NCI-H345 (cell line): ENCODE results near the gene FKTN.
"Not testable (repeated sequence)": the region's sequence is repeated elsewhere in the genome, so short reads cannot be mapped to it uniquely, and the experiment has no call there.

Experiments used
- DNase-seq: peaks from one replicate; lab custom pipeline; 2025; lab: John Stamatoyannopoulos, UW

The FKTN gene

DNA sequence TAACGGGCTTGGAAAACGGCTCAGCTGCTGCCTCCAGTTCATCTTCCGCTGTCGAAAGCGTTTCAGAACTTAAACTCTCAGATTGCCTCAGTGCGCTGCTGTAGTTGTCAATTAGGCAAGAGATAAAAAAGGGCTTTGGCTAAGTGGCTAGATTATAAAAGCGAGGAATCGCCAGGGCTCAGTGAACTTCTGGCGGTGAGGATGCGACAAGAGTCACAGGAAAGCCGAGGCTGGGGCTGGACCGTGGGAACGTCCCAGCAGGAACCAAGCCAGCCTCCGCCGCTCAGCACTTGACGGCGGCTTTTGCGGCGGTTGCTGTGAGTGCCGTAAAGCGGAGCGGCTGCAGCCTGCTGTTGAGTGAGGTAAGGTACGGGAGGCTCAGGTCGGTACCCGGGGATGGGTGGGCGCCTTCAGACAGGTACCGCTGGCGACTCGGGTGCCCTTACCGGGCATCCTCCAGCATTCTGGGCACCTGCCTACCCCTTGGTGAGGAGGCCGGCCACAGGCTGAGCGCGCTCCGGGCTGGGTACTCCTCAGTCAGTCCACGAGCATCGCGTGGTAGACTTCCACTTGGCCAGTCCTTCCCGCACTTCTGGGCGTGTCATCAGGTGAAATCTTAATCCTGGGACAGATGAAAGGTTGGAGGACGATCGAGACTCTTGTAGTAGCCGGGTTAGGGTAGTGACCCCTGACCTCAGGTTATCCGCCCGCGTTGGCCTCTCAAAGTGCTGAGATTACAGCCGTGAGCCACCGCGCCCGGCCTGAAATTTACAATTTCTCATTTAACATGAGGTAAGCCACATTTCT, at the start of gene FKTN:
FKTN (plus strand) TSS at position 328 of the 807 bp plus-strand sequence. CDS start 16,902 bp downstream, outside the sequence.
- peak; percentile 91 for DNase-seq

DNA sequence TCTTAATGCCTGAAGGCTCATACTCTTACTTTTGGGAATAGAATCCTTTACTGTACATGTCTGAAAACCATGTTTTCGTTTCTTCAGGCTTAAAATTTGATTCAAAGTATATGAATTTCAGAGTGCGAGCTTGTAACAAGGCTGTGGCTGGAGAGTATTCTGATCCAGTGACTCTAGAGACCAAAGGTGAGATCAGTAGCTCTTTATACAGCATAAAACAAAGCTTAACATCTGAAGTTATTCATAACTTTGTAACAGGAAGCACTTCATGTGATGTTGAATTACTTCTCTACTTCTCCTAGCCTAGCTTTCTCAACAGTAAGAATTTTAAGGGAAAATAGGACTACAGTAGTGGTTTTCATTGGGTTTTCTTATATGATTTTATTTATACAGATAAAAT, 49.4 kb upstream of the FKTN start:
- no peak for DNase-seq

DNA sequence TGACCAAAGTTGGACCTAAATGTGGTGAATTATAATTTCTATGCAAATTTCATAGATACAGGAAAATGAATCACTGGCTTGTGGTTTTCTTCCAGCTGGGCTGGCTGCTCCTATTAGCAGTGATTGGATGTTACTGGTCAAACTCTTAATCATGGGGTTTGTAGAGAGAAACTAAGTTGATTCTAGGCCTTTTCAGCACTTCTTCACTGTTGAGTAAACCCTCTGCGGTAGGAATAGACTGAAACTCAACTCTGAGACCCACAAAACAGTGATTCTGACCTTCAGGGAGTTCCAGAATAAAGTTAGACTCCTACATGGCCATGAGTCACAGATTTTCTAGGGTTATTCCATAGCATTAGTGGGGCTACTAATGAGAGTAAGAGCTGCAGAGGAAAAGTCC, 47.9 kb upstream of the FKTN start:
- DNase-seq = no peak

DNA sequence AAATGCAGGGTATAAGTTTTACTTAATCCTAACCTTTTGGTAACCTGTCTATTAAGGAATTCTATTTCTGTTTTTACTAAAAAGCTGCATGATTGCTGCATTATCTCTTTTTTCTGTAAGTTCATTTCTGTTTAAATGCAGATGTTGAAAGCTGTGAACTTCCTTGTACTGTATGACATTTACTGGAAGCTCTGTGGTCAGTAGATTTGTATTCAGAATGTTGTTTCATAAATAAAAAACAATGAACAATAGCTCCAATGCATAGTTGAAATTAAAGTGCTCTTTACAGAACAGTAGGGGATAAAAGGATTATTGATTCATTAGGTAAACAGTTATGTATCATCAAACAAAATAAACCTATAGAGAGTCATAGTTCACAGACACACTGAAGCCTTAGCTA, 46.5 kb upstream of the FKTN start:
- no peak for DNase-seq

DNA sequence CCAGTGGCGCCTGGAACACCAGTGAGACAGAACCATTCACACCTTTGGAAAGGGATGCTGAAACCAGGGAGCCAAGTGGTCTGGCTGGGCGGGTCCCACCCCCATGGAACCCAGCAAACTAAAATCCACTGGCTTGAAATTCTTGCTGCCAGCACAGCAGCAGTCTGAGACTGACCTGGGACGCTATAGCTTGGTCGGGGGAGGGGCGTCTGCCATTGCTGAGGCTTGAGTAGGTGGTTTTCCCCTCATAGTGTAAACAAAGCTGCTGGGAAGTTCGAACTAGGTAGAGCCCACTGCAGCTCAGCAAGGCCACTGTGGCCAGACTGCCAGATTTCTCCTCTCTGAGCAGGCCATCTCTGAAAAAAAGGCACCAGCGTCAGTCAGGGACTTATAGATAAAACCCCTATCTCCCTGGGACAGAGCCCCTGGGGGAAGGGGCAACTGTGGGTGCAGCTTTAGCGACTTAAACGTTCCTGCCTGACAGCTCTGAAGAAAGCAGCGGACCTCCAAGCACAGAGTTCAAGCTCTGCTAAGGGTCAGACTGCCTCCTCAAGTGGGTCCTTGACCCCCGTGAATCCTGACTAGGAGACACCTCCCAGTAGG, 42.0 kb upstream of the FKTN start:
- DNase-seq = no peak

DNA sequence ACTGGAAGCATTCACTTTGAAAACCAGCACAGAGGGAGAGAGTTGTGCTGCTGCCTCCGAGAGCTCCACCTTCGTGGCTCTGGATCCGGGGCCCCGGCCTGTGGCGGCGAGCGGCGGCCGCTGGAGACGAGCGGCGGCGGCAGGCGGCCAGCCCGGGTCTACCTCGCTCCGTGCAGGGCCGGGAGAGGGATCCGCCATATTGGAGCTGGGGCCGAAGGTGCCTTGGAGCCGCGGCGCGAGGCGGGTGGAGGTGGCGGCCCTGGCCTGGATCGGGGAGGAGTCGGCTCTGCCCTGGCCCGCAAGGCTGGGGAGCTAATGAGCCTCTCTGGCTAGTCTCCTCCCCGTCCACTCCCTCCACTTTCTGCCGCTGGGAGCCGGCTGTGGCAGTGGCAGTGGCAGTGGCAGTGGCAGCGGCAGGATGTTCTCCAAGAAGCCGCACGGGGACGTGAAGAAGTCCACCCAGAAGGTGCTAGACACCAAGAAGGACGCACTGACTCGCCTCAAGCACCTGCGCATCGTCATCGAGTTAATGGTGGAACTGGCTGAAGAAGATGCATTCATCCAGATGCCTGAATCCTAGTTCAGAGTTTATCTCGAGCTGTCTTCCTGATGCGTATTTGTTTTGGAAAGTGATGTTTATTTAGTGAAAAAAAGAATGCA, 38.1 kb upstream of the FKTN start:
- DNase-seq = not testable (repeated sequence)

DNA sequence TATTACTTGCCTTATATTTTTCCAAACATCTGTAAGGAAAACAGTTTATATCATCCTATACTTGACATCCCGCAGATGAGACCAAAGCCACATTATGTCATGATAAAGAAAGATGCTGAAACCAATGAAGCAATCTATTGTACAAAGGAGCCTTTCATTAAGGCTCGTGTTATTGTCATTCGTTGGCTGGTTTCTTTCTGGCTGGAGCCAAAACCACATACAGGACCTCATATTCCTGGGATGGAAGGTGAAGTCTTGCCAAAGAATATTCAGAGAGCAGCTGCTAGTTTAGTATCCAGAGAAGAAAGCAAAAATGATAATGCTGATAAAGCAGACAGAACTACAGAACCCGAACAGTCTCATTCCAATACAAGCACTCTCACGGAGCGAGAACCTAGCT, 36.9 kb upstream of the FKTN start:
- DNase-seq = not testable (repeated sequence)

DNA sequence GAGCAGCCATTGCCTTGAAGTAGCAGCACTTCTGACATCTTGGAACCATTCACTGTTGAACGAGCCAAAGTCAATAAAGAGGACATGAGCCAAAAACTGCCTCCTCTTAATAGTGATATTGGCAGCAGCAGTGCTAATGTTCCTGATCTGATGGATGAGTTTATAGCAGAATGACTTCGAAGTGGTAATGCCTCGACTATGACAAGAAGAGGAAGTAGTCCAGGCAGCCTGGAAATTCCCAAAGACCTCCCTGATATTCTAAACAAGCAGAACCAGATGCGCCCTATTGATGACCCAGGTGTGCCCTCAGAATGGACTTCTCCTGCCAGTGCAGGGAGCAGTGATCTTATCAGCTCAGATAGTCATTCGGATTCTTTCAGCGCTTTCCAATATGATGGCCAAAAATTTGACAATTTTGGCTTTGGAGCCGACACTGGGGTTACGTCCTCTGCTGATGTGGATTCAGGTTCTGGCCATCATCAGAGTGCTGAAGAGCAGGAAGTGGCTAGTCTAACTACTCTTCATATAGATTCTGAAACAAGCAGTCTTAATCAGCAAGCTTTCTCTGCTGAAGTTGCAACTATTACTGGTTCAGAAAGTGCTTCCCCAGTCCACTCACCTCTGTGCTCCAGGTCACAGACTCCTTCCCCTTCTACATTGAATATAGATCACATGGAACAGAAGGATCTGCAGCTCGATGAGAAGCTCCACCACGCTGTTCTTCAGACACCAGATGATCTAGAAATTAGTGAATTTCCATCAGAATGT, 35.1 kb upstream of the FKTN start:
- not testable (repeated sequence) for DNase-seq

DNA sequence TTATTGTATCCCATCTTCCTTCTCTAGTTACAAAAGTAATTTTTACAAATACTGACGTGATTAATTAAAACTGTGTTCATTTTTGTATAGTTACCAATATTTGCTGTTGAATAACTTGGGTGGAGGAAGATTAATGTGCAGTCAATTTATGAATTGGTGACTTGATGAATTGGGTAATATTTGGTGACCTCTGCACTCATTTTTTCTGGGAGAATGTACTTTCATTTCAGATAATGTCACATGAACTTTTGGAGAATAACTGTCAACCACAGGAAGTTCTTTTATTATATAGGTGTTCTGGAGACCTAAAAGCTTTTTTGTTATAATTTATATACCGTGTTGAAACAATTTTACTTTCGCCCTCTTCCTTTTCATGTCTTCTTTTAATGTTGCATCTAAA, 26.4 kb upstream of the FKTN start:
- DNase-seq = no peak

DNA sequence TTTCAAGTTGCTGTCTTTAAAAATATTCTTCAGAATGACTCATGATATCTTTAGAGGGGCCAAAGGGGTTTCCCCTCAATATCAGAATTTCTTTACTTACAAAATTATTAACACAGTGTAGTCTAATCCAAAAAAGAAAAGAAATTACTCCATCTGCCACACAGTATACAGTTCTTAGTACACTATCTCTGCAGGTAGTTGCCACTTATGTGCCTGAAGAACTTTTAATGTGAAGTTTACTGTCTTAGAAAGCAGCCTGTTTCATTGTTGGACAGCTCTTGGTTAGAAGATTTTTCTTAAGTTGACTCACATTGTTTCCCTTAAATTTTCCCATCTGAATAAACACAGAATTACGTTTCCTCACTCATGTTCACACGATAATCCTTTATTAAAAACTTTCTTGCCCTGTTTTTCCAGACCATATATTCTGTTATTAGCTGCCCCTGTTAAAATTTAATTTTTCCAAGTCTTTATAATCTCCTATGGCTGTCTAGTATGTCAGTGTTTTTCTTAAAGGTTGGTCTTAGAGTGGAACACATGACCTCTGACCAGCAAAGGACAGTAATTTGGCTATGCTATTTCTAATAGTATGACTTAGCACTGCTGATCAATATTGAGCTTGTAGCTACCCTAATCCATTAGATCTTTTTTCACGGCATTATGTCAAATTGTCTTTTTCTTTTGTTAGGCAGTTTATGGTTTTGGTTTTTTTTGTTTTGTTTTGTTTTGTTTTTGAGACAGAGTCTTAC, 21.8 kb upstream of the FKTN start:
- no peak for DNase-seq

DNA sequence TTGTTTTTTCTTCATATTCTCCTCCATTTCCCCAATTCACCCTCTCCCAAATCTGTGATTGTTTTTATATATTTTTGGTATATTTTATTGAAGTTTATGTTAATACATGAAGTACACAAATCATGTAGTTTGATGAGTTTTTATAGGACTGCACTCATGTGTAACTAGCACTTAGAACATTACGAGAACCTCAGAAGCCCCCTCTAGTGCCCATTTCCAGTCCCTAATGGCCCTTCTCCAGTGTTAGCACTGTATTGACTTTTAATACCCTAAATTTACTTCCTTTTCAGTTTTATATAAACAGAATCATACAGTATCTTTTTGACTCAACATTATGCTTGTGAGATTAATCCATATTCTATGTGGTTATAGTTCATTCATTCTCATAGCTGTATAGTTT, 18.5 kb upstream of the FKTN start:
- no peak for DNase-seq

DNA sequence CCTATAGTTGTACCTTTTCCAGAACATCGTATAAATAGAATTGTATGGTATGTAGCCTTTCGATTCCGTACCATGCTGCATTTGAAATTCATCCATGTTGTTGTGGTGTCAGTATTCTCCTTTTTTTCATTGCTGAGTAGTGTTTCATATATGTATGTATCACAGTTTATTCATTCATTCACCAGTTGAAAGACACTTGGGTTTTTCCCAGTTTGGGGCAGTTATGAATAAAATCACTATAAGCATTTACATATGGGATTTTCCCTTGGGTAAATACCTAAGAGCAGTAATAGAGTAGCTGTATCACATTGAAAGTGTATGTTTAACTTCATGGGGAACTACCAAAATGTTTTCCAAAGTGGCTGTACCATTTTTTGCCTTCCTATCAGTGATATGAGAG, 16.1 kb upstream of the FKTN start:
- DNase-seq = no peak

DNA sequence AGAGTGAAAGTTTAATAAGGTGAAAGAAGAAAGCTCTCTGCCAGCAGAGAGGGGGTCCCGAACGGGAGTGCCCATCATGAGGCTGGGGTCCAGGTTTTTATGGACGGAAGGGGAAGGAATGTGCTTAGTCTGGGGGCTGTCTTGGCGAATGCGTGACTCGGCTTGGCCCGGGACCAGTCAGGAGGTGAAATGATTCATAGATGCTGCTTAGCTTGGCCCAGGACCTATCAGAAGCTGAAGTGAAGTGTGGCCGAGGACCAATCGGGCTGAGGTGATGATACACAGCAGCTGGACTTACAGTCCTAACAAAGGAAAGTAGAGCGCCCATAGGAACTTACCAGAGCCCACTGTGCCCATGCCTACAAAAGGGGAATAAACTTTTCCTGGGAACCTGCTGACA, 3.9 kb upstream of the FKTN start:
- no peak for DNase-seq

DNA sequence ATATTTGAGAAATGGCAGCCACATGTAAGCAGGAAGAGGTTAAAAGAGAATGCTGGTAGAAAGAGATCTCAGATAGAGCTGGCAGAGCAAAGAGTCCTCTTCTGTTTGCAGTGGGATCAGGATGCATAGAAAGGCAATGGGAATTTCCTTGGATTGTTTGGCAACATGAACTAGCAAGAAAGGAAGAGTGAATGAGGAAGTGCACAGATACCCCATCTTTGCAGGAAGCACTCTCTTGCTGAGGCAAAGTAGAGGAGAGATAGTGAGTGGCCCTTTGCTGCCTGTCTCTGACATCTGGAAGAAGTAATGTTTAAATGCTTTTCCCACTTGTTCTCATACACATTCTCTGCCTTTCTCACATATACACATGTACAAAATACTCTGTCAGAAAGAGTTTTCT, 14.5 kb downstream of the FKTN start:
- no peak for DNase-seq

DNA sequence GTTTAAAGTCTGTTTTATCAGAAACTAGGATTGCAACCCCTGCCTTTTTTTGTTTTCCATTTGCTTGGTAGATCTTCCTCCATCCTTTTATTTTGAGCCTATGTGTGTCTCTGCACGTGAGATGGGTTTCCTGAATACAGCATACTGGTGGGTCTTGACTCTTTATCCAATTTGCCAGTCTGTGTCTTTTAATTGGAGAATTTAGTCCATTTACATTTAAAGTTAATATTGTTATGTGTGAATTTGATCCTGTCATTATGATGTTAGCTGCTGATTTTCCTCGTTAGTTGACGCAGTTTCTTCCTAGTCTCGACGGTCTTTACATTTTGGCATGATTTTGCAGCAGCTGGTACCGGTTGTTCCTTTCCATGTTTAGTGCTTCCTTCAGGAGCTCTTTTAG, 22.0 kb downstream of the FKTN start:
- DNase-seq = not testable (repeated sequence)

DNA sequence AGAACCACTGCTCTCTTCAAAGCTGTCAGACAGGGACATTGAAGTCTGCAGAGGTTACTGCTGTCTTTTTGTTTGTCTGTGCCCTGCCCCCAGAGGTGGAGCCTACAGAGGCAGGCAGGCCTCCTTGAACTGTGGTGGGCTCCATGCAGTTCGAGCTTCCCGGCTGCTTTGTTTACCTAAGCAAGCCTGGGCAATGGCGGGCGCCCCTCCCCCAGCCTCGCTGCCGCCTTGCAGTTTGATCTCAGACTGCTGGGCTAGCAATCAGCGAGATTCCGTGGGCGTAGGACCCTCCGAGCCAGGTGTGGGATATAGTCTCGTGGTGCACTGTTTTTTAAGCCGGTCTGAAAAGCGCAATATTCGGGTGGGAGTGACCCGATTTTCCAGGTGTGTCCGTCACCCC, 23.6 kb downstream of the FKTN start:
- not testable (repeated sequence) for DNase-seq

DNA sequence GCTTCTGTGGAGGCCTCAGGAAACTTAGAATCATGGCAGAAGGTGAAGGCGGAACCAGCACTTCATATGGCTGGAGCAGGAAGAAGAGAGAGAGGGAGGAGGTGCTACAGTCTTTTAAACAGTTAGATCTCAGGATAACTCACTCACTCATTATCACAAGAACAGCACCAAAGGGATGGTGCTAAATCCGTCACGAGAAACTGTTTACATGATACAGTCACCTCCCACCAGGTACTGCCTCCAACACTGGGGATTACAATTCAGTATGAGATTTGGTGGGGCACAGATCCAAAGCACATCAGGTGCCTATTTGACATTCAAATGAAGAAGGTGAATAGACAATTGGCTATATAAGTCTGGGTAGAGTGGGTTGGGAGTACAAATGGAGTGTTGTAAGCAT, 35.2 kb downstream of the FKTN start:
- no peak for DNase-seq

DNA sequence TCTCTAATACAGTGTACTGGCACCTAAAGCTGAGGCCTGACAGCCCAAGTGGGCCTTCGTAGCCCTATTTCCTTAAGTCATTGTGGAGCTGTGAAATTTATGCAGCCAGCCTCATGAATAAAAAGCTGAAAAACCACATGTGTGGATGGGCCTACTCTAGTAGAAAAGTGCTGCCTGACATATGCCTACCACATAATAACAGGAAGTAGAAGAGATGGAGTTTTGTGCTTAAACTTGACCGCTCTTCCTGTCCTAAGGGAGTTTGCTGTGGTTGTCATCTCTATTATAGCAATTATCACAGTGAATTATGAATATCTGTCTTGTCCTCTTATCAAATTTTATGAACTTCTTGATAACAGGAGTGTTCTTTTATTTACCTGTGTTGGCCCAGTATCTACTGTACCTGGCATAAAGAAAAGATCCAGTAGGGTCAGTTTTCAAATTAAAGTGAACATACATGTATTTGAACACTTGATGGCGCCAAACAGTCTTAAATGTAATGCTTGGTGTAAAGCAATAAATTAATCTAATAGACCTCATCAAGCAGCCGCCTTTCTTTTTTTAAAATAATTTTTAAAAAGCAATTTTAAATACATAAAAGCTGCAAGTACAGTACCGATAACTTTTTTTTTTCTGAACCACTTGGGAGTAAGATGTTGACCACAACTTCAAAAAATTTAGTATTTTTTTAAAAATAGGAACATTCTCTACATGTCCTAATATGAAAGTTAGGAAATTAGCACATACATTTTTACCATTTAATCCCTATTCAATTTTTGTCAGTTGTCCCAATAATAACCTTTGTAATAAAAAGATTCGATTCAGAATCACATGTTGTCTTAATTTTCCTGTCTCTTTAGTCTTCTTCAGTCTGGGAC, 51.0 kb downstream of the FKTN start:
- DNase-seq = peak; percentile 67

DNA sequence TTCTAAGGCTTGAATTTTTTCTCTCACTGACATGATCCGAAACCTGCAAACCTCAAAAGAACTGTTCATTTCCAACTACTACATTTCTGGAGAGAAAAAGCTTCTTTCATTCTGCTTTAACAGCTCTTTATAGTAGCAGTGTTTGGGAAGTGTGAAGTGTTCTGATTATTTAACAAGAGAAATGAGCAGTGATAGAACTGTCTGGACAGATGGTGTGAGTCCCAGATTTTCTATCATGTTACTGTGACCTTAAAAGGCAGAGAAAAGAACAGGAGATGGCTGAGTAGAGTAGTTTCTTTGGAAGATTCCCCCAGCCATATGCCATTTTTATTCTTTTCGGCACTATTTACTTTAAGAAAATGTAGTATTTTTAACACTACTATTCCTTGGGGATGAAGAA, 63.1 kb downstream of the FKTN start:
- DNase-seq = no peak

DNA sequence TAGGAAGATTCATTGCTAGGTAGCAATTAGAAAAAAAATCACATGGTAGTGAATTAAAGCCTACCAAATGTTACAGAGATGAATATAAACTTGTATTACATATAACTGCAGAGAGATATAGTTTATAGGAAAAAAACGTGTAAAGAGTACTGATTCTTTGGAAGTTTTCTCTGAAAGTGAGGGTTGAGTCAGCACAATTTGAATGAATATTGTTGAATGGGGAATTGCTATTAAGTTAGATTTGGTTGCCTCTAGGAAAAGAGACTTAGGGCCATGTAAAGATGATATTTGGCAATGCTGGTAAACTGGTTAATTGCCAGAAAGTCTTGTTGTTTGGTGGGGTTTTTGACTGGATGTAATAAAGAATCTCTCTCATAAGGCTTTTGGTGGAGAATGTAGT, 67.2 kb downstream of the FKTN start:
- no peak for DNase-seq

DNA sequence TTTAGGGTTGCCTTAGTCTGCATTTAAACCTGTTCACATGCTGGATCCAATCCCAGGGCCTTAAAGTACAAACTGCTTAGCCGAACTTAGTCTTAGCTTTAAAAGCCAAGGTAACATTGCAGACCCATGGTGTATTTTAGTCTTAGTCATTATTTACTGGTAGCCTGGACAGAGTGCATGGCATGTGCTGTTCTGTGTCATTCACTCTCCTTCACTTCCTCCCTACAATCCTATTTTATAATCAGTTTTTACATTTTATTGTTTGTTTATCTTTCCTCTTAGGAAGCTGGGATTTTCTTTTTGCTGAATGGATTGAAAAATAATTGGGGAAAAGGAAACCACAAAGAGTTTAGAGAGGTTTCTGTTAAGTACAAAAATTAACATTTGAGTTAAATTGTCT, 74.9 kb downstream of the FKTN start:
- no peak for DNase-seq
